GM12864 (cell line): ENCODE data around the gene RETREG2.

Source experiments
- DNase-seq: peaks from one replicate; pipeline ENCODE4 v3.0.0-alpha.2; 2011; ENCODE audit warnings: low read depth
- H3K4me3 ChIP-seq: 2 replicates; pipeline ENCODE4 v1.5.1; 2011; ENCODE audit warnings: mild to moderate bottlenecking, low read depth, low read length, control low read depth
- TF ChIP-seq, protein P1 (sequence below): IDR thresholded peaks from 2 replicates; pipeline ENCODE4 v1.5.1; 2011; ENCODE audit warnings: low read depth, mild to moderate bottlenecking, moderate library complexity, low read length, control low read depth, inconsistent platforms; ENCODE audit errors: missing control alignments

RETREG2 gene, protein sequence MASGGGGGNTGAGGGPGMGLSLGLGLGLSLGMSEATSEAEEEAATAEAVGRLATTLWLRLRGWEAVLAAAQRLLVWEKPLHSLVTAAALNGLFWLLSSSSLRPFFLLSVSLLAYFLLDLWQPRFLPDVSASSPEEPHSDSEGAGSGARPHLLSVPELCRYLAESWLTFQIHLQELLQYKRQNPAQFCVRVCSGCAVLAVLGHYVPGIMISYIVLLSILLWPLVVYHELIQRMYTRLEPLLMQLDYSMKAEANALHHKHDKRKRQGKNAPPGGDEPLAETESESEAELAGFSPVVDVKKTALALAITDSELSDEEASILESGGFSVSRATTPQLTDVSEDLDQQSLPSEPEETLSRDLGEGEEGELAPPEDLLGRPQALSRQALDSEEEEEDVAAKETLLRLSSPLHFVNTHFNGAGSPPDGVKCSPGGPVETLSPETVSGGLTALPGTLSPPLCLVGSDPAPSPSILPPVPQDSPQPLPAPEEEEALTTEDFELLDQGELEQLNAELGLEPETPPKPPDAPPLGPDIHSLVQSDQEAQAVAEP

DNA sequence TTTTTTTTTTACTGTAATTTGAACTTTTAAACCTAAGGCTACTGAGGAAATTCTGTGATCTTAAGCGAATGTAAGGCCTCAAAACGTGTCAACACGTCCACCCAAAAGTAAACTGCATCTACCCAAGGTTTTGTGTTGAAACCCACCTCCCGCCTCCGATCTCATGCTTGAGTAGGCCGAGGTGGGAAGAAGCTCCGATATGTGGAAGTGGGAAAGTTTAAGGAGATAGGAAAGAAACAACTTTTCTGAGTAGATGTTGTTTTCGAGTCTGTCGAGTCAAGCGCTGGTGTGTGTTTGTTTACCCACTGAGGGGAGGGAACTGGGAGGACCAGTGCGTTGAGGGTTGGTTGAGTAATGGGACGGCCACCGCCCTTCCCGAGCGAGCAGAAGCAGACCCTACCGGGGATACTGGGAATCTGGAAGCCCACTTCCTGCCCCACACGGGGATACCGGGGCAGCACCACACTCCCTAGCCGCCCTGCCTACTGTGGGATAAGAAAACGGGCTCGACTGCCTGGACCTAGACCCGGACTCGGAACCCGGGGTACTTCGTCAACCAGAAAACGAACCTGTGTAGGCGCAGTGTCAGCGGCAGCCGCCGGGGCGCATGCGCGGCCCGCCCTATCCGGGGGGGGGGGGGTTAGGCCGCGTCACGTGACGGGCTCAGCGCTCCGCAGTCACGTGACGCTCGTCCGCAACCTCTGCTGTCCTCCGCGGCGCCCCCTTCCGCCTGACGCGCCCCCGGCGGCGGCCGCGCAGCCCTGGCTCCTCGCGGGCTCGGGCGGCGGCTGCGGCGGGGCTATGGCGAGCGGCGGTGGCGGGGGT is at the start of gene RETREG2:
TSS of gene RETREG2 (plus strand) at position 724 of the 825 bp plus-strand sequence. CDS start at position 802, 78 bp downstream.
- TF ChIP-seq, protein P1, sequence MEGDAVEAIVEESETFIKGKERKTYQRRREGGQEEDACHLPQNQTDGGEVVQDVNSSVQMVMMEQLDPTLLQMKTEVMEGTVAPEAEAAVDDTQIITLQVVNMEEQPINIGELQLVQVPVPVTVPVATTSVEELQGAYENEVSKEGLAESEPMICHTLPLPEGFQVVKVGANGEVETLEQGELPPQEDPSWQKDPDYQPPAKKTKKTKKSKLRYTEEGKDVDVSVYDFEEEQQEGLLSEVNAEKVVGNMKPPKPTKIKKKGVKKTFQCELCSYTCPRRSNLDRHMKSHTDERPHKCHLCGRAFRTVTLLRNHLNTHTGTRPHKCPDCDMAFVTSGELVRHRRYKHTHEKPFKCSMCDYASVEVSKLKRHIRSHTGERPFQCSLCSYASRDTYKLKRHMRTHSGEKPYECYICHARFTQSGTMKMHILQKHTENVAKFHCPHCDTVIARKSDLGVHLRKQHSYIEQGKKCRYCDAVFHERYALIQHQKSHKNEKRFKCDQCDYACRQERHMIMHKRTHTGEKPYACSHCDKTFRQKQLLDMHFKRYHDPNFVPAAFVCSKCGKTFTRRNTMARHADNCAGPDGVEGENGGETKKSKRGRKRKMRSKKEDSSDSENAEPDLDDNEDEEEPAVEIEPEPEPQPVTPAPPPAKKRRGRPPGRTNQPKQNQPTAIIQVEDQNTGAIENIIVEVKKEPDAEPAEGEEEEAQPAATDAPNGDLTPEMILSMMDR = peak; percentile 24
- peak within 1 kb of the TSS; percentile 88 for H3K4me3 ChIP-seq
- DNase-seq = peak; percentile 72

DNA sequence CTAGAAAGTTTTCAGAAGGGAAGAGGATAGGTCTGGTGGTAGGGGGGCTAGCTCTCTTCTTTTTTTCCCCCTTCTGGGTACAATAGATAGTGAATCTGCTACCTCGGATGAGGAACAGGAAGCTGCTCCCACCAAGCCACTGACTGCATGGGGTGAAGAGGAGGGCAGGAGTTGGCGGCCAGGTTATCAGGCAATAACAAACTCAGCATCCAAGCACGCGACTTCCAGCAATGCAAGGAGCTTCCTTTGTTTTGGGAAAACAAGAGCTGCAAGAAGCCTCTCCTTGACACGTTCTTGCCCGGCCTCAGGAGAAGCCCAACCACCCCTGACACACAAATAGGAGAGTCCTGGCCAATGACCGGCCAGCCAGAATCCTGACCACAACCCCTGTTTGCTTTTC is 49.7 kb upstream of the RETREG2 start:
- no peak for DNase-seq
- TF ChIP-seq, protein P1 = no peak

DNA sequence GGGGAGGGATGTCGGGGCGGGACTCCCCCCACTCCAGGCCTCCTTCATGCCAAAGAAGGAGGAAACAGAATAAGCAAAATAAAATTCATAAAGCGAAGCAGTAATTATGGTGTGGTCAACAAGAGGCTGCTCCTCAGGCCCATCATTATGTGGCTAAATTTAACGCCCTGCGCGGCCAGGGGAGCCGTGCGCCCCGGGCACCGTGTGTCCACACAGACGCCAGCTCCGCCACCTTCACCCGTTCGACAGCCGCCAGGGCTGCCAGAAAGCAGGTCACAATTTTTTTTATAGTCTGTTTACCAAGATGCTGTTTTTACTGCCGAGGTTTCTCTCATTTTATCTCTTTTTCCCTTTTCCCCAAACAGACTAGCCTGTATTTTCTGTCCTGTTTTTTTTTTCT is 48.5 kb upstream of the RETREG2 start:
- TF ChIP-seq, protein P1 = no peak
- DNase-seq = no peak
- no peak overlapping the region for H3K4me3 ChIP-seq

More for the DNA sequence above, 49.7 kb upstream of the RETREG2 start:
- no peak overlapping the region for H3K4me3 ChIP-seq

DNA sequence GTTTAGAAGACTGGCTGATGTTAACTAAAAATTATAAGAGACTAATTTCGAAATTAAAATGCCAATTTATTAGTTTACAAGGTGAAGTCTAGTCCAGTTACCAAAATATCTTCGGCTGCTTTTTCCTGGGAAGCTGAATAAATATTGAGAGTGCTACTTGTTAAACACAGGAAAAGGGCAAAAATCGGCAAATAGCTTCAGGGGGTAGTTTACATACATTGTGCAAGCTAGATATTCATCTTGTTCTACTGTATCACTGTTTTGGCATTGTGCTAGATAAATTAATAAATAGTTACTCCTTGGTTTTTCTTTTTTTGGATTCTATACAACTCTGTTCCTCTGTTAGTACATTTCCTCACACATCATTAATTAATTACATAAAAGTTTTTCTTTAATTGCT is 46.7 kb upstream of the RETREG2 start:
- TF ChIP-seq, protein P1 = no peak
- H3K4me3 ChIP-seq = no peak overlapping the region
- DNase-seq = no peak

DNA sequence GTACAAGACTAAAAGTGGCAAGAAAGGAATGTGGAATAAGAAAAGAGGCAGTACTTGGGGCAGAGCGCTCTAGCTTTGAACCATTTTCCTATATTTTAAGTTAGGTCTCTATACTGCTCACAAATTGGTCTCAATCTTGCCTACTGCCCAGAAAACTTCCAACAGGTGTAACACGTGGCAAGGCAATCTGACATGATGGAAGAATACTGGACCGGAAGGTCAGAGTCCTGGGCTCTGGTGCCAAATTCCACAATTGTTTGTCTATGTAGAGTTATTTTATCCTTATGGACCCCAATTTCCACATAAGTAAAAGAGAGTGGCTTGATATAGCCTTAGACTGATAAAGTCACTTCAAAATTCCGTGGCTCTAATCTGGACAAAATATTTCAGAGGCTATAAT is 46.3 kb upstream of the RETREG2 start:
- no peak for DNase-seq
- TF ChIP-seq, protein P1 = no peak
- H3K4me3 ChIP-seq = no peak overlapping the region

DNA sequence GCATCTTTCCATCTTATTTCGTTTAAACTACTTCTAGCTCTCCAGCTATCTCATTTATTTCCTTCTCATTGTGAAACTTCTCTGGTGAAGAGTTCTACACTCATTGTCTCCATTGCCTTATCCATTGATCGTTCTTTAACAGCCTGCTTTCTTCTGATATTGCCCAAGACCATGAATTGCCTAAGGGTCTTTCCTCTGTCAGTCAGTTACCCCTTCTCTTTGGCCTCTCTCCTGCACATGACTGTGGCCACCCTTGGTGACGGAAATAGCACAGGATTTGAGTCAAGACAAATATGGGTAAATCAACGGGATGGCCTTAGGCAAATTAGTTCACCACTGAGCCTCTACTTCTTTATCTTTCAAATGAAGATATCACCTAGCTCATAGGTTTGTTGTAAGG is 44.1 kb upstream of the RETREG2 start:
- TF ChIP-seq, protein P1 = no peak
- DNase-seq = no peak
- H3K4me3 ChIP-seq = no peak overlapping the region
